Testis (tissue), 3 donors: Measurements from ENCODE around the gene PTPN7. TPM values are rescaled to one million over a fixed set of nuclear protein-coding genes. Genes with fewer than 3 reads are reported as not detected.
"Not testable (repeated sequence)": the region's sequence is repeated elsewhere in the genome, so short reads cannot be mapped to it uniquely, and the experiment has no call there.

Source experiments
- DNase-seq: peaks from one replicate; pipeline ENCODE4 v3.0.0-alpha.2; 2019
- H3K27ac ChIP-seq, 2 donors: fragments of 200-600 bp; sonication (generic); one replicate each; pipeline ENCODE4 v1.5.1; 2019
- H3K27me3 ChIP-seq: fragments of 200-600 bp; sonication (generic); one replicate; pipeline ENCODE4 v1.5.1; 2019
- H3K36me3 ChIP-seq: fragments of 200-600 bp; sonication (generic); one replicate; pipeline ENCODE4 v1.5.1; 2017; ENCODE audit warnings: low read depth; ENCODE audit errors: missing control alignments
- H3K4me1 ChIP-seq: fragments of 200-600 bp; sonication (generic); one replicate; pipeline ENCODE4 v1.5.1; 2019
- H3K4me3 ChIP-seq, 2 donors: fragments of 200-600 bp; sonication (generic); one replicate each; pipeline ENCODE4 v1.5.1; 2017 to 2019
- H3K9me3 ChIP-seq: fragments of 200-600 bp; sonication (generic); one replicate; pipeline ENCODE4 v1.5.1; 2017
- POLR2A ChIP-seq: fragments of 450-650 bp; IDR thresholded peaks from one replicate; pipeline ENCODE4 v1.6.1; 2017; ENCODE audit warnings: antibody characterized with exemption, mild to moderate bottlenecking, moderate library complexity
- whole genome bisulfite sequencing, 2 donors: methylation state at CpG; one replicate each; pipeline ENCODE4 v1.1.5; 2018; 5-methylcytosine and 5-hydroxymethylcytosine counted together
- intact Hi-C: fragments of 100-400 bp; cut with DNase I; formaldehyde crosslinking; loops from one replicate; pipeline ENCODE4 v1.15.1; 2023; ENCODE audit warnings: low total_unique reads
- polyA plus RNA-seq: library from polyadenylated mRNA; stranded (reverse); fragments of 350-450 nt; fragmentation: Illumina TruSeq; extraction: RNeasy Lipid Tissue Mini Kit (QIAGEN cat#74804); gene quantifications from one replicate; pipeline ENCODE4 v1.2.3, GENCODE V29; 2014; ENCODE audit warnings: low read depth, low replicate concordance; ENCODE audit not compliant: insufficient read depth
- total RNA-seq, 2 donors: library from RNA; depleted of rRNA; stranded (reverse); fragments of >200 nt; gene quantifications; one replicate each; pipeline ENCODE4 v1.2.3, GENCODE V29; 2016
- TF ChIP-seq, protein P1 (sequence below), 3 experiments: fragments of 450-650 bp in 2 of 3; fragments of 200-600 bp in 1 of 3; sonication (generic) in 1 of 3; IDR thresholded peaks; one replicate each; pipeline ENCODE4 v1.5.1; 2016 to 2019; ENCODE audit warnings: antibody characterized with exemption in 3 of 3, mild to moderate bottlenecking in 2 of 3, moderate library complexity in 1 of 3

Gene PTPN7
- total and polyA plus RNA-seq, 3 donors from 2014 or later, result 43.0 to 119 (median 84.1) TPM

DNA sequence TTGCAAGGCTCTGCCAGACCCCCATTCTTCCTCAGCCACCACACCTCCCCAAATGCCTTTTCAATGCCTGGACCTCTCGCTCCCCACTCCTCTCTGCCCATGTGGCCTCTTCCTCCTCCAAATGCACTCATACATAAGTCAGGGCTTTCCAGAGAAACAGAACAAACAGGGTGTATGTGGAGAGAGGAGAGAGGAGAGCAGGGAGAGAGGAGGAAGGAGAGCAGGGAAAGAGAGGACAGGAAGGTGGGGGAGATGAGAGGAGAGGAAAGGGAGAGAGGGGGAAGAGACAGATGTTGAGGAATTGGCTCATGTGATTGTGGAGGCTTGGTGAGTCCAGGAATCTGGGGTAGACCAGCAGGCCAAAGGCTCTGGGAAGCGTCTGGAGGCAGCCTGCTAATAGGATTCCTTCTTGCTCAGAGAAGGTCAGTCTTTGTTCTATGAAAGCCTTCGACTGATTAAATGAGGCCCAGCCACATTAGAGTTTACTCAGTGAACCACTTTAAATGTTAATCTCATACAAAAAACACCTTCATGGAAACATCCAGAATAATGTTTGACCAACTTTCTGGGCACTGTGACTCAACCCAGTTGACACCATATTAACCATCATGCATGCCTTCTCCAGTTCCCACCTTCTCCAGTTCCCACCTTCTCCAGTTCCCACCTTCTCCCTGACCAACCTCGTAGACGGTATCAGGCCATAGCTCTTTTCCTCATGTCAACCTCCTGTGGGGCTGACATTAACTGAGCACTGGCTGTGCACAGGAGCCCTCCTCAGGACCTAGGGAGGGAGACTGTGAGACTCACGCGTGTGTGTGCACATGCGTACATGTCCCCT is 21.9 kb upstream of the PTPN7 start:
- WGBS, 2 donors, result 87 to 93% methylated on average over 8 of the region's 8 CpGs
- no peaks in the 10 kb centered on the region for H3K9me3 ChIP-seq
- H3K27me3 ChIP-seq, result no peaks in the 10 kb centered on the region
- no peaks in the 10 kb centered on the region for H3K4me1 ChIP-seq
- no peak overlapping the region for H3K27ac ChIP-seq
- no peaks in the 10 kb centered on the region for H3K36me3 ChIP-seq
- DNase-seq, result no peak
- intact Hi-C loops, result no loop called here
- TF ChIP-seq, protein P1, sequence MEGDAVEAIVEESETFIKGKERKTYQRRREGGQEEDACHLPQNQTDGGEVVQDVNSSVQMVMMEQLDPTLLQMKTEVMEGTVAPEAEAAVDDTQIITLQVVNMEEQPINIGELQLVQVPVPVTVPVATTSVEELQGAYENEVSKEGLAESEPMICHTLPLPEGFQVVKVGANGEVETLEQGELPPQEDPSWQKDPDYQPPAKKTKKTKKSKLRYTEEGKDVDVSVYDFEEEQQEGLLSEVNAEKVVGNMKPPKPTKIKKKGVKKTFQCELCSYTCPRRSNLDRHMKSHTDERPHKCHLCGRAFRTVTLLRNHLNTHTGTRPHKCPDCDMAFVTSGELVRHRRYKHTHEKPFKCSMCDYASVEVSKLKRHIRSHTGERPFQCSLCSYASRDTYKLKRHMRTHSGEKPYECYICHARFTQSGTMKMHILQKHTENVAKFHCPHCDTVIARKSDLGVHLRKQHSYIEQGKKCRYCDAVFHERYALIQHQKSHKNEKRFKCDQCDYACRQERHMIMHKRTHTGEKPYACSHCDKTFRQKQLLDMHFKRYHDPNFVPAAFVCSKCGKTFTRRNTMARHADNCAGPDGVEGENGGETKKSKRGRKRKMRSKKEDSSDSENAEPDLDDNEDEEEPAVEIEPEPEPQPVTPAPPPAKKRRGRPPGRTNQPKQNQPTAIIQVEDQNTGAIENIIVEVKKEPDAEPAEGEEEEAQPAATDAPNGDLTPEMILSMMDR (IDR thresholded peaks at IDR 0.05), result no peak
- no peak for TF ChIP-seq POLR2A
- H3K4me3 ChIP-seq, result no peak overlapping the region

- Histone ChIP-seq H3K4me3 (no peak overlapping the region), H3K27me3 (no peaks in the 10 kb centered on the region), H3K36me3 (no peaks in the 10 kb centered on the region), H3K4me1 (no peaks in the 10 kb centered on the region), H3K9me3 (no peaks in the 10 kb centered on the region), H3K27ac (no peak overlapping the region)
- intact Hi-C loops, result no loop called here
- no peak for DNase-seq
- 80 to 89% methylated on average over 7 of the region's 7 CpGs for WGBS, 2 donors
- no peak for TF ChIP-seq POLR2A
- TF ChIP-seq, protein P1 (IDR thresholded peaks at IDR 0.05), result no peak
These were observed 21.2 kb upstream of the PTPN7 start for GRCh38 chr1:202181586-202181985.

GRCh38 chr1:202180751-202181139 is 20.3 kb upstream of the PTPN7 start:
- H3K4me1 ChIP-seq, H3K27me3 ChIP-seq, intact Hi-C loops, H3K9me3 ChIP-seq, H3K4me3 ChIP-seq, DNase-seq, H3K36me3 ChIP-seq, H3K27ac ChIP-seq: not testable (repeated sequence)
- WGBS, 2 donors, result 74 to 77% methylated on average over 2 of the region's 2 CpGs

GRCh38 chr1:202179828-202180750 is 19.7 kb upstream of the PTPN7 start:
- Histone ChIP-seq H3K4me1 (no peaks in the 10 kb centered on the region), H3K36me3 (no peaks in the 10 kb centered on the region), H3K27me3 (no peaks in the 10 kb centered on the region), H3K9me3 (no peaks in the 10 kb centered on the region), H3K4me3 (no peak overlapping the region), H3K27ac (no peak overlapping the region)
- 75 to 87% methylated on average over 19 of the region's 19 CpGs for WGBS, 2 donors
- DNase-seq, result no peak
- intact Hi-C loops, result no loop called here
- no peak for TF ChIP-seq POLR2A
- TF ChIP-seq, protein P1 (IDR thresholded peaks at IDR 0.05), result no peak
